Fibroblast of upper back skin (primary cell): ENCODE results near the gene CDC73.
"Not testable (repeated sequence)": the region's sequence is repeated elsewhere in the genome, so short reads cannot be mapped to it uniquely, and the experiment has no call there.

Source experiments
- DNase-seq: peaks from one replicate; pipeline ENCODE4 v3.0.0-alpha.2; 2013

Gene CDC73

DNA sequence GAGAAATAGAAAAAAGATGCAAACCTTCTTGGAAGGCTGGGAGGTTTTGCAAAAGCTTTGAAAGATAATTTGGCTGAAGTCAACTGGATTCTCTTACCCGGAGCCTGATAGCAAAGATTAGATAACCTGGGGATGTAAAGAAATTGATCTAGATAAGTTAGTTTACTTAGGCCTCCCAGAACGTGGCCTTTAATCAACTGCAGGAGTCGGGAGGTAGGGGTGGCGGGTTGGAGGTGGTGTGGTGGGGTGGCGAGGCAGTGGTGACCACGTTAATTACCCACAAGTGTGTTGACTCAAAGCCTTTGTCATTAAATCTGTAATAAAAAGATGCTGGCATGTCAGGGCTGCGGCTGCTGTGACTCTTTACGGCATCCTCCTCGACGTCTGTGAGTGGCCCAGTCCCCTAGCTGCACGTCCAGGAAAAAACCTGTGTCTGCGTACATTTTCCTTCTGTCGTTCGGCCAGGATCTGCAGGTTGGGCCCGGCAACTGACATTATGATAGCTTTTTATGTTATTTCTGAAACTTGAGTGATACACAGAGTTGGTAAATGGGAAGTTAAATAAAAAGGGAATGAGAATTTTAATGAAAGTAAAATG lies 115.6 kb downstream of the CDC73 start:
- no peak for DNase-seq

GRCh38 chr1:193240609-193241008 lies 118.8 kb downstream of the CDC73 start:
- no peak for DNase-seq

- no peak for DNase-seq
These were observed 119.4 kb downstream of the CDC73 start for GRCh38 chr1:193241132-193241827.

GRCh38 chr1:193242000-193242399 lies 120.2 kb downstream of the CDC73 start:
- DNase-seq, result no peak

DNA sequence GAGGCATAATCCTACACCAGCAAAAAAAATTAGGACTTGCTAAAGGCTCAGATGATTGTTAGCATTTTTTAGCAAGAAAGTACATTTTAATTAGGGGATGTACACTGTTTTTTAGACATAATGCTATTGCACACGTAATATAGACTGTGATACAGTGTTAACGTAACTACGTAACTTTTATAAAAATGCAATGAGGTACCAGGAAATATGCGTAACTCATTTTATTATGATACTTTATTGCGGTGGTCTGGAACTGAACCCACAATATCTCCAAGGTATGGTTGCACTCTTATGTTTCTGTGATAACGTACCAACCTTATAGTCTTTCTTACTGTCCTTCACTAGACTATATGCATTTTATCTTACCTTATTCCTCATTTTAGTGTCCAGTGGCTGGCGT lies 127.4 kb downstream of the CDC73 start:
- no peak for DNase-seq

DNA sequence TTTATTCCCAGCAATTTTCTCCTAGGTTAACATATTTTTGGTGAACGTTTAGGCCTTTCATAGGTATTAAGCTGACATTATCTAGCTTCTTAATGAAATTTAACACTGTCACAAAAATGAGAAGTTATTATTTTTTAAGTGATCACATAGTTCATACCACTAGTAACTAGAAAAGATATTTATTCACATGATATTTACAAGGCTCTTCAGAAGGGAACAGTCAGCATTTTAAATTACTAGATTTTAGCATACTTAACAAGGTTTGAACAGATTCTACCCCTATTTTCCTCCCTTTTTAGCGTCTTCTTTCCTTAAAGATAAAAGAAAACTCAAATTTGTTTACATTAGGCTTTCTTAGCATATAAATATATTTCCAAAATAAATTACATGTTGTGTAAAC lies 130.1 kb downstream of the CDC73 start:
- DNase-seq, result no peak

GRCh38 chr1:193256019-193256418 lies 134.2 kb downstream of the CDC73 start:
- DNase-seq, result no peak

GRCh38 chr1:193259636-193260035 lies 137.8 kb downstream of the CDC73 start:
- DNase-seq, result no peak

GRCh38 chr1:193260056-193260745 lies 138.4 kb downstream of the CDC73 start:
- no peak for DNase-seq

- no peak for DNase-seq
These were observed 139.1 kb downstream of the CDC73 start for GRCh38 chr1:193260896-193261295.

GRCh38 chr1:193262661-193263060 lies 140.8 kb downstream of the CDC73 start:
- DNase-seq, result no peak

- DNase-seq, result peak; percentile 51
These were observed 142.7 kb downstream of the CDC73 start for GRCh38 chr1:193264313-193265065.

DNA sequence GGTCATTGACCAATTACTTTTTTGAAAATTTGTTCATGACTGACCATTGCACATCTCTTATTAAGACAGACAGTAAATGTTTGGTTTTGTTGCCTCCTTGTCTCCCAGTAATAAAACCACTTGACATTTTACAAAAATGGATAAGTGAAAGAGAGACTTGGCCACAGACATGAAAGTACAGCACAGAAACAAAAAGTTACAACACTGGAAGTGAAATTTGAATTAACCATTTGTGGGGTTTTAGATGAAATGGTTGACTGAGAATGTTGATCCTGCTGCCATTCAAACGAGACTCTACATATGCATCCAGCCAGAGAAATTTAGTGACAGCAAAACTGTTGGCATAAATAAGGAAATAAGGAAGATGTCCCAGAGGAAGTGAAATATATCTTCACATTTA lies 143.9 kb downstream of the CDC73 start:
- DNase-seq, result no peak

GRCh38 chr1:193266794-193267193 lies 145.0 kb downstream of the CDC73 start:
- DNase-seq, result not testable (repeated sequence)

DNA sequence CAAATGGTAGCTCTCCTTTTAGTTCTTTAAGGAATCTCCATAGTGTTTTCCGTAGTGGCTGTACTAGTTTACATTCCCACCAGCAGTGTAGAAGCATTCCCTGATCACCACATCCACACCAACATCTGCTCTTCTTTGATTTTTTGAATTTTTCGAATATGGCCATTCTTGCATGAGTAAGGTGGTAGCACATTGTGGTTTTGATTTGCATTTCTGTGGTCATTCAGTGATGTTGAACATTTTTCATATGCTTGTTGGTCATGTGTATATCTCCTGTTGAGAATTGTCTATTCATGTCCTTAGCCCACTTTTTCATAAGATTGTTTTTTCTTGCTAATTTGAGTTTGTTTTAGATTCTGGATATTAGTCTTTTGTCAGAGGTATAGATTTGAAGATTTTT lies 149.2 kb downstream of the CDC73 start:
- DNase-seq, result peak; percentile 94

- DNase-seq, result no peak
These were observed 153.9 kb downstream of the CDC73 start for GRCh38 chr1:193275773-193276172.

DNA sequence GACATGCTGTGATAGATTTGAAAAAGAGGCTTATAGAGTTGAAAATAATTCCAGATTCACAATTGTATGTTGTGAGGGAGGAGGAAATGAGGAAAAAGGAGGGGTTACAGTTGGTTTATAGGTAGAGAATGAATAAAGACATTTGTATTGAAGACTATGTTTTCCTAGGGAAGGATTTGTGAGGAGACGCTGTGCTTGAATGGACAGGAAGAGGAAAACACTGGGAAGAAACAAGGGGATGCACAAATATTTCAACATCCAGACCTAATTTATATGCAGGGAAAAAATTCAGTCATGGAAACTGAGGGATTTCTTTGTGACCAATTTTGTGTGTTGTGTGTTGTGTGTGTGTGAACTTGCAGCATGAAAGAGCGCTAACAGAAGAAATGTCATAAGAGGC lies 157.1 kb downstream of the CDC73 start:
- no peak for DNase-seq

- peak; percentile 38 for DNase-seq
These were observed 160.1 kb downstream of the CDC73 start for GRCh38 chr1:193281894-193282293.

GRCh38 chr1:193283016-193283415 lies 161.2 kb downstream of the CDC73 start:
- DNase-seq, result peak; percentile 76

DNA sequence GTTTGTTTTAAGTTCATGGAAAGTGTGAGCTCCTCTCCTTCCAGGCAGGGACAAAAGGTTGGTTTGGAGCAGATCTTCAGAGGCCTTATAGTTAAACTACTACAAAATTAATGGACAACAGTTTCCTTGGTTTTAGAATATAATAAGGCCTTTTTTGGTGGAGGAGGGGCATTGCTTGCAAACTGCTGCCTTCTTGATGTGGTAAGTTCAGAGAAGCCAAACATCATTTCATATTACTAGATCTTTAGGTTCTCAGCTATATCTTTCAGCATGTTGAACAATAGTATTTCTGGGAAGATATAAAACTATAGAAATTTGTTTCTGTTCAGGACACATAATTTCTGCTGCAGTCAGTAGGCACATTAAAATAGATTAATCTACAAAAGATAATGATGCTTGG lies 162.4 kb downstream of the CDC73 start:
- no peak for DNase-seq

DNA sequence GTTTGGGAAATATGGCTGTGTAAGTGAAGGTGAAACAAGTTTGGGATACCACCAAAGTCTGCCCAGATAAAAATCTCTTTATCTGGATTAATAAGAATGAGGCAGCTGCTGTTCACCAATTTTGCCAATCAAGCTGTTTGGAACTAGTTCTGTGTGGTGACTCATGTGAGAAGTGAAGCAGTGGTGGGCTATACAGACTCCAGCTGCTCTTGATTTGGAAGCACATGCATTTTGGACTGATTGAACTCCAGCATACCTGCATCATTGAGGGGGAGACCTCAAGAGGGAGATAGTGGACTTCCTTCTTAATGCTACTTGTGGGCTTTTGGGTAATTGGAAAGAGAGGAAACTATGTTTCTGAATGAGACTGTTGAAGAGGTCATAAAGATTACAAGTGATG lies 163.8 kb downstream of the CDC73 start:
- peak; percentile 72 for DNase-seq

DNA sequence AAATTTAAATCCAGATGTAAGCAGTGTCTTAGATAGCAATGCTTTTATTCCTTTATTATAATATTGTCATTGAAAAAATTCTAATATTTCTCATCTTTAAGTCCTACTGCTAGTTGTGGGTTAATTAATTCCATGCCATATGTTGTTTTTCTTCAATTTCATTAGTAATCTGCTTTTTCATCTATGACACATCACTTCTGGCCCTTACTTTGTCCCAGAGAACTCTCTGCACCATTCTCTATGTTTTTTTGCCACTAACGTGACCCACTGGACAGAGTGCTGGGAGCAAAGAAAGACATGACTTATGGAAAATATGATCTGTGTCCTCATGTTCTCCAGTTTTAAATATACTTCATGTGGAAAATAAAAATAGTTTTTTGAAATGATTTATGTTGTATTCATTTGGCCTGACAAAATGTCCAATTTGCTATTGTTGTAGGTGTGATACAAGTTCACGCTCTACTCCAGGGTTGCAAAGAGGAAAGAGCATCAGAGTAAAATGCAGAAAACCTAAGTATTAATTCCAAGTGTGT lies 166.8 kb downstream of the CDC73 start:
- DNase-seq, result not testable (repeated sequence)

- DNase-seq, result no peak
These were observed 171.9 kb downstream of the CDC73 start for GRCh38 chr1:193293726-193294125.
